Ovary (tissue), 9 donors: Measurements from ENCODE around the gene ZFP92. TPM values are rescaled to one million over a fixed set of nuclear protein-coding genes. Genes with fewer than 3 reads are reported as not detected.
"Not testable (repeated sequence)": the region's sequence is repeated elsewhere in the genome, so short reads cannot be mapped to it uniquely, and the experiment has no call there.

Experiments
- DNase-seq, 5 donors: peaks; one replicate each; pipeline ENCODE4 v3.0.0-alpha.2; 2019 to 2020
- H3K27ac ChIP-seq, 2 donors: fragments of 200-600 bp; one replicate each; pipeline versions ENCODE4 v1.5.1 to v1.8.0; 2019 to 2022
- H3K27me3 ChIP-seq: fragments of 200-600 bp; one replicate; pipeline ENCODE4 v1.8.0; 2022
- H3K36me3 ChIP-seq: fragments of 200-600 bp; sonication (generic); one replicate; pipeline ENCODE4 v1.5.1; 2019
- H3K4me1 ChIP-seq: one replicate; pipeline ENCODE4 v1.8.1; 2013; ENCODE audit warnings: mild to moderate bottlenecking, moderate library complexity; ENCODE audit not compliant: insufficient read depth
- H3K4me3 ChIP-seq: fragments of 200-600 bp; sonication (generic); one replicate; pipeline ENCODE4 v1.5.1; 2017
- H3K9me3 ChIP-seq, 2 donors: fragments of 200-600 bp in 1 of 2; sonication (generic) in 1 of 2; one replicate each; pipeline versions ENCODE4 v1.5.1 to v1.8.1; 2013 to 2019; ENCODE audit warnings: mild to moderate bottlenecking in 1 of 2, moderate library complexity in 1 of 2
- CTCF ChIP-seq, 3 donors: fragments of 450-650 bp in 2 of 3; fragments of 200-600 bp in 1 of 3; IDR thresholded peaks; one replicate each; pipeline versions ENCODE4 v1.5.1 to v1.8.0; 2016 to 2022; ENCODE audit warnings: antibody characterized with exemption in 3 of 3, mild to moderate bottlenecking in 1 of 3
- EP300 ChIP-seq: sonication (generic); formaldehyde crosslinking; IDR thresholded peaks from one replicate; pipeline ENCODE4 v1.6.1; 2017; ENCODE audit warnings: antibody characterized with exemption
- POLR2A ChIP-seq: fragments of 450-650 bp; IDR thresholded peaks from one replicate; pipeline ENCODE4 v1.6.1; 2017; ENCODE audit warnings: antibody characterized with exemption, mild to moderate bottlenecking, moderate library complexity
- WGBS, 3 donors: extraction: QIAGEN DNeasy Blood & Tissue Kit in 1 of 3; methylation state at CpG; one replicate each; pipeline versions ENCODE4 v1.1.5 to v1.1.7; 2013 to 2017; 5-methylcytosine and 5-hydroxymethylcytosine counted together
- intact Hi-C, 4 donors: fragments of 100-400 bp; cut with DNase I; formaldehyde crosslinking; loops; one replicate each; pipeline versions ENCODE4 v1.11.0 to v1.15.1; 2022 to 2023
- polyA plus RNA-seq, 2 donors: library from polyadenylated mRNA; stranded (reverse); fragments of 200-250 nt in 1 of 2; fragments of 350-450 nt in 1 of 2; fragmentation: Illumina TruSeq in 1 of 2; extraction: RNeasy Lipid Tissue Mini Kit (QIAGEN cat#74804) in 1 of 2; gene quantifications; one replicate each; pipeline ENCODE4 v1.2.3, GENCODE V29; 2013 to 2014
- total RNA-seq, 7 donors: library from RNA; depleted of rRNA in 2 of 7; stranded (reverse); fragments of >200 nt in 2 of 7; fragmentation: NEBNext Ultra II Directional in 3 of 7; extraction: Animal tissue kit (Norgen Biotek cat#: 25700) in 3 of 7; gene quantifications; one replicate each; pipeline versions ENCODE4 v1.1.0 to v1.2.4, GENCODE V29; 2016 to 2023
- donor health status: DM: no; HTN: no; CAD: no; lungs with moderate emphysema.
- donor health status: DM: no; HTN: no; CAD: no.
- donor health status: Bipolar disorder and iron deficiency.
- donor health status: DM: yes; HTN: yes; CAD: no.
- donor health status: DM: no; HTN: no; CAD: no.
- donor health status: DM: yes; HTN: yes; CAD: no.

ZFP92 gene
- total and polyA plus RNA-seq, 9 donors, result 2.7 to 9.4 (median 3.9) TPM

GRCh38 chrX:153384390-153384789, 26.9 kb upstream of the ZFP92 start:
- Histone ChIP-seq H3K4me1 (peaks cover 4% of the 10 kb centered on the region), H3K36me3 (no peaks in the 10 kb centered on the region), H3K27me3 (no peaks in the 10 kb centered on the region), H3K4me3 (no peak overlapping the region), H3K9me3 (no peaks in the 10 kb centered on the region), H3K27ac (no peak overlapping the region)
- 83 to 91% (median 91%) methylated on average over 6 of the region's 6 CpGs for WGBS, 3 donors
- intact Hi-C loops, result no loop called here
- TF ChIP-seq CTCF (IDR thresholded peaks at IDR 0.05) (no peak), POLR2A (no peak), EP300 (no peak)
- no peak for DNase-seq

GRCh38 chrX:153384973-153385372, 26.3 kb upstream of the ZFP92 start:
- H3K27me3 ChIP-seq, H3K36me3 ChIP-seq, H3K9me3 ChIP-seq, intact Hi-C loops, DNase-seq, H3K27ac ChIP-seq, H3K4me1 ChIP-seq, H3K4me3 ChIP-seq: not testable (repeated sequence)
- 49 to 64% (median 51%) methylated on average over 2 of the region's 2 CpGs for WGBS, 3 donors

GRCh38 chrX:153386097-153386496, 25.2 kb upstream of the ZFP92 start:
- DNase-seq, result no peak
- H3K4me3 ChIP-seq, result no peak overlapping the region
- no peaks in the 10 kb centered on the region for H3K9me3 ChIP-seq
- intact Hi-C loops, result no loop called here
- 75 to 78% (median 76%) methylated on average over 5 of the region's 5 CpGs for WGBS, 3 donors
- TF ChIP-seq POLR2A (no peak), CTCF (IDR thresholded peaks at IDR 0.05) (no peak), EP300 (no peak)
- no peaks in the 10 kb centered on the region for H3K27me3 ChIP-seq
- peaks cover 2% of the 10 kb centered on the region for H3K4me1 ChIP-seq
- H3K27ac ChIP-seq, result no peak overlapping the region
- no peaks in the 10 kb centered on the region for H3K36me3 ChIP-seq

GRCh38 chrX:153387345-153387744, 23.9 kb upstream of the ZFP92 start:
- TF ChIP-seq POLR2A, result no peak
- no peak for TF ChIP-seq CTCF (IDR thresholded peaks at IDR 0.05)
- TF ChIP-seq EP300, result no peak
- Histone ChIP-seq H3K27ac (peak overlapping the region in 1 of 2 donors; percentile 29), H3K36me3 (no peaks in the 10 kb centered on the region), H3K27me3 (no peaks in the 10 kb centered on the region), H3K9me3 (no peaks in the 10 kb centered on the region), H3K4me1 (peaks cover 2% of the 10 kb centered on the region), H3K4me3 (no peak overlapping the region)
- intact Hi-C loops, result no loop called here
- DNase-seq, result no peak
- 49 to 54% (median 50%) methylated on average over 5 of the region's 5 CpGs for WGBS, 3 donors

- WGBS, 3 donors, result 73 to 86% (median 80%) methylated on average over 10 of the region's 10 CpGs
Measured at GRCh38 chrX:153387987-153388721, 23.1 kb upstream of the ZFP92 start.

More at GRCh38 chrX:153387987-153388721, 23.1 kb upstream of the ZFP92 start:
- DNase-seq, result peak in 2 of 5 donors; percentile 25 to 47
- Histone ChIP-seq H3K4me1 (peaks cover 2% of the 10 kb centered on the region), H3K27ac (no peak overlapping the region), H3K9me3 (no peaks in the 10 kb centered on the region), H3K27me3 (no peaks in the 10 kb centered on the region), H3K4me3 (no peak overlapping the region), H3K36me3 (no peaks in the 10 kb centered on the region)
- no peak for TF ChIP-seq CTCF (IDR thresholded peaks at IDR 0.05)
- TF ChIP-seq POLR2A, result no peak
- no peak for TF ChIP-seq EP300
- intact Hi-C loops, result no loop called here
